ENCODE measurements around the gene VSNL1.

GRCh38 chr2:17574406-17575073 lies 34.0 kb downstream of the VSNL1 start:
- TF ChIP-seq CTCF (conservative IDR thresholded peaks at IDR 0.05; ENCODE audit: low read length) (no peak), EZH2phosphoT487 (IDR thresholded peaks at IDR 0.05; ENCODE audit: borderline replicate concordance) (no peak)

Measured in Loucy (cell line).